ENCODE data around the gene SEC14L5. TPM values are rescaled to one million over a fixed set of nuclear protein-coding genes. Genes with fewer than 3 reads are reported as not detected.

Gene SEC14L5
- total RNA-seq, 1 experiment from 2014 or later, result 0.27 TPM

DNA sequence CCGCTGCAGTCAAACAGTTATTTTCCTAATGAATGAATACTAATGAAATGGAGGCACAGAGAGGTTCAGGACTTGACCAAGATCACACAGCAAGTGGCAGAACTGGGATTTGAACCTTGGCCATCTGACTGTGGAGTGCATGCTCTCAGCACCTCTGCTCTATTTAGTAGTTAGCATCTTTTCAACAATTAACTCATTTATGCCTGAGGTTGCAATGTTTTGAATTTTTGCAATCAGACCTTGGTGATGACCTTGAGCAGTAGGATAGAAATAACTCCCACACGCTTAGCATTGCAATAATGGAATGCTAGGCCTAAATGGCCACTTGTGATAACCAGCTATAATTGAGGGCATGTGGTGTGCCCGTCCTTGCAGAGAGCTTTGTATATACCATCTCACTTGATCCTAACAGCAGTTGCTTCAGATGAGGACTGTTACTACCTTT lies 44.6 kb downstream of the SEC14L5 start:
- H3K27ac ChIP-seq (ENCODE audit: low read depth, low read length), result no peak overlapping the region
- intact Hi-C loops (cut with micrococcal nuclease), result no loop called here
- H3K9me3 ChIP-seq (ENCODE audit: control insufficient read depth in 1 of 2, insufficient read depth in 1 of 2, low read depth in 1 of 2, low read length in 2 of 2), result no peaks in the 10 kb centered on the region
- DNase-seq (ENCODE audit: low read depth, low spot score) (no peak), ATAC-seq (no peak)
- ChIA-PET RAD21 (ENCODE audit: low non-redundant PET in 1 of 2, low total read pairs in 2 of 2, uncharacterized antibody in 2 of 2, unreplicated experiment in 2 of 2) (no interaction called here), CTCF (no interaction called here), POLR2A (no interaction called here)
- H3K27me3 ChIP-seq (ENCODE audit: insufficient read depth, low read length), result no peaks in the 10 kb centered on the region; the same call in 1 of the 2 replicates
- no peak overlapping the region for H3K4me2 ChIP-seq (ENCODE audit: low read length)
- no peaks in the 10 kb centered on the region for H3K79me2 ChIP-seq (ENCODE audit: insufficient read depth, low read length)
- H3K36me3 ChIP-seq (ENCODE audit: control insufficient read depth in 1 of 2, insufficient read depth in 2 of 2, low read length in 2 of 2), result no peaks in the 10 kb centered on the region
- no TSS peak for BruUV-seq (replicated peaks)
- TF ChIP-seq YY1 (IDR thresholded peaks at IDR 0.05; ENCODE audit: extremely low read depth, insufficient replicate concordance, low read depth, low read length) (no peak), ZBTB33 (IDR thresholded peaks at IDR 0.05; ENCODE audit: extremely low read depth, insufficient replicate concordance, low read length) (no peak), CEBPB (IDR thresholded peaks at IDR 0.05; ENCODE audit: low read depth) (no peak), EGR1 (IDR thresholded peaks at IDR 0.05; ENCODE audit: low read depth) (no peak), EZH2phosphoT487 (IDR thresholded peaks at IDR 0.05; ENCODE audit: borderline replicate concordance) (no peak), EZH2 (IDR thresholded peaks at IDR 0.05) (no peak), TCF7L2 (IDR thresholded peaks at IDR 0.05; ENCODE audit: borderline replicate concordance, extremely low read depth, insufficient read depth, insufficient read length) (no peak), ATF3 (IDR thresholded peaks at IDR 0.05) (no peak), SRF (IDR thresholded peaks at IDR 0.05; ENCODE audit: low read depth) (no peak)
- TF ChIP-seq, protein P1, sequence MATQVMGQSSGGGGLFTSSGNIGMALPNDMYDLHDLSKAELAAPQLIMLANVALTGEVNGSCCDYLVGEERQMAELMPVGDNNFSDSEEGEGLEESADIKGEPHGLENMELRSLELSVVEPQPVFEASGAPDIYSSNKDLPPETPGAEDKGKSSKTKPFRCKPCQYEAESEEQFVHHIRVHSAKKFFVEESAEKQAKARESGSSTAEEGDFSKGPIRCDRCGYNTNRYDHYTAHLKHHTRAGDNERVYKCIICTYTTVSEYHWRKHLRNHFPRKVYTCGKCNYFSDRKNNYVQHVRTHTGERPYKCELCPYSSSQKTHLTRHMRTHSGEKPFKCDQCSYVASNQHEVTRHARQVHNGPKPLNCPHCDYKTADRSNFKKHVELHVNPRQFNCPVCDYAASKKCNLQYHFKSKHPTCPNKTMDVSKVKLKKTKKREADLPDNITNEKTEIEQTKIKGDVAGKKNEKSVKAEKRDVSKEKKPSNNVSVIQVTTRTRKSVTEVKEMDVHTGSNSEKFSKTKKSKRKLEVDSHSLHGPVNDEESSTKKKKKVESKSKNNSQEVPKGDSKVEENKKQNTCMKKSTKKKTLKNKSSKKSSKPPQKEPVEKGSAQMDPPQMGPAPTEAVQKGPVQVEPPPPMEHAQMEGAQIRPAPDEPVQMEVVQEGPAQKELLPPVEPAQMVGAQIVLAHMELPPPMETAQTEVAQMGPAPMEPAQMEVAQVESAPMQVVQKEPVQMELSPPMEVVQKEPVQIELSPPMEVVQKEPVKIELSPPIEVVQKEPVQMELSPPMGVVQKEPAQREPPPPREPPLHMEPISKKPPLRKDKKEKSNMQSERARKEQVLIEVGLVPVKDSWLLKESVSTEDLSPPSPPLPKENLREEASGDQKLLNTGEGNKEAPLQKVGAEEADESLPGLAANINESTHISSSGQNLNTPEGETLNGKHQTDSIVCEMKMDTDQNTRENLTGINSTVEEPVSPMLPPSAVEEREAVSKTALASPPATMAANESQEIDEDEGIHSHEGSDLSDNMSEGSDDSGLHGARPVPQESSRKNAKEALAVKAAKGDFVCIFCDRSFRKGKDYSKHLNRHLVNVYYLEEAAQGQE (IDR thresholded peaks at IDR 0.05; ENCODE audit: low read depth), result no peak
- no peaks in the 10 kb centered on the region for H4K20me1 ChIP-seq (ENCODE audit: insufficient read depth)
- H2AFZ ChIP-seq (ENCODE audit: low read depth, low read length, poor library complexity, severe bottlenecking), result no peak overlapping the region
- no peaks in the 10 kb centered on the region for H3K9me2 ChIP-seq (ENCODE audit: insufficient read depth)
- no peak overlapping the region for H3K9ac ChIP-seq (ENCODE audit: low read length)
- H3K4me3 ChIP-seq (replicated peaks in 1 of 2; ENCODE audit: low read depth in 1 of 2, low read length in 2 of 2), result no peak overlapping the region
- no peaks in the 10 kb centered on the region for H3K4me1 ChIP-seq (ENCODE audit: control insufficient read depth in 1 of 2, insufficient read depth in 2 of 2, low read length in 2 of 2)
